Gastroesophageal sphincter (tissue), 4 donors: ENCODE measurements around the gene GNAO1. TPM values are rescaled to one million over a fixed set of nuclear protein-coding genes. Genes with fewer than 3 reads are reported as not detected.

Experiments used
- ATAC-seq: fragments of 150-250 bp; one replicate; pipeline ENCODE4 v1.9.1; 2016; ENCODE audit warnings: mild to moderate bottlenecking, moderate library complexity
- H3K27ac ChIP-seq, 4 donors: fragments of 200-600 bp; sonication (generic) in 3 of 4; 1 replicate in 3 of 4; 2 replicates in 1 of 4; pipeline ENCODE4 v1.5.1; 2016 to 2019
- H3K27me3 ChIP-seq: fragments of 200-600 bp; sonication (generic); one replicate; pipeline ENCODE4 v1.5.1; 2019
- H3K36me3 ChIP-seq, 2 donors: fragments of 200-600 bp; sonication (generic); one replicate each; pipeline ENCODE4 v1.5.1; 2019; ENCODE audit warnings: control low read depth in 1 of 2
- H3K4me1 ChIP-seq, 3 donors: fragments of 200-600 bp; sonication (generic); 1 replicate in 2 of 3; 2 replicates in 1 of 3; pipeline ENCODE4 v1.5.1; 2016 to 2019; ENCODE audit warnings: control low read depth in 2 of 3
- H3K4me3 ChIP-seq, 2 donors: fragments of 200-600 bp; sonication (generic); one replicate each; pipeline ENCODE4 v1.5.1; 2019; ENCODE audit warnings: mild to moderate bottlenecking in 1 of 2, moderate library complexity in 1 of 2
- H3K9me3 ChIP-seq, 3 donors: fragments of 200-600 bp; sonication (generic); one replicate each; pipeline ENCODE4 v1.5.1; 2017 to 2019; ENCODE audit warnings: control low read depth in 2 of 3
- EP300 ChIP-seq: sonication (generic); formaldehyde crosslinking; IDR thresholded peaks from one replicate; pipeline ENCODE4 v1.6.1; 2017; ENCODE audit warnings: antibody characterized with exemption, mild to moderate bottlenecking
- POLR2A ChIP-seq, 2 donors: fragments of 450-650 bp; IDR thresholded peaks; one replicate each; pipeline ENCODE4 v1.6.1; 2017; ENCODE audit warnings: antibody characterized with exemption in 2 of 2, mild to moderate bottlenecking in 2 of 2, moderate library complexity in 1 of 2
- POLR2AphosphoS5 ChIP-seq: sonication (generic); formaldehyde crosslinking; IDR thresholded peaks from one replicate; pipeline ENCODE4 v1.6.1; 2017; ENCODE audit warnings: antibody characterized with exemption
- WGBS, 2 donors: methylation state at CpG; one replicate each; pipeline ENCODE4 v1.1.5; 2018; ENCODE audit warnings: low coverage in 1 of 2; 5-methylcytosine and 5-hydroxymethylcytosine counted together
- total RNA-seq, 4 donors: library from RNA; depleted of rRNA; stranded (reverse); fragments of >200 nt; gene quantifications; one replicate each; pipeline ENCODE4 v1.1.0, GENCODE V29; 2016
- TF ChIP-seq, protein P1 (sequence below), 4 experiments: fragments of 200-600 bp in 2 of 4; fragments of 450-650 bp in 2 of 4; sonication (generic) in 1 of 4; IDR thresholded peaks; one replicate each; pipeline ENCODE4 v1.5.1; 2017 to 2019; ENCODE audit warnings: antibody characterized with exemption in 4 of 4, mild to moderate bottlenecking in 2 of 4, moderate library complexity in 2 of 4

The GNAO1 gene
- total RNA-seq, 4 donors from 2014 or later = 3.4 to 21.0 (median 11.0) TPM

DNA sequence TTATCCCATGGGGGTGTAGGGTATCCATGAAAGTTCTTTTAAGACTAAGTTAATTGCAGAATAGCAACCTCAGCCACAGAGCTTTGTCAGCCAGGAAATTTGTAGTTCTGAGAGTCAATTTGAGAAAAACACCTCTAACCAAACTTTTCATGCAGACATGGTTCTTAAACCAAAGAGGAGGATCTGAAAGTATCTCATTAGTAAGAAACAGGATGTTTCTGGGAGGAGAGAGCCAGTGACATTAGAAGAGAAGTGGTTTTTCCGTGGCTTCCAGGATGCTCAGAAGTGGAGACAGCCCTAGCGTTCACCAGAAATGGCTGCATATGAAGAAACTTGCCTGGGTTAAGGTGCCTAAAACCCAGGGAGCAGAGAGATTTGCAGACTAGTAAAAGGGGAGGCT, 7.9 kb downstream of the GNAO1 start:
- H3K27me3 ChIP-seq = no peaks in the 10 kb centered on the region
- no peak for TF ChIP-seq POLR2AphosphoS5
- no peak for TF ChIP-seq EP300
- TF ChIP-seq, protein P1, sequence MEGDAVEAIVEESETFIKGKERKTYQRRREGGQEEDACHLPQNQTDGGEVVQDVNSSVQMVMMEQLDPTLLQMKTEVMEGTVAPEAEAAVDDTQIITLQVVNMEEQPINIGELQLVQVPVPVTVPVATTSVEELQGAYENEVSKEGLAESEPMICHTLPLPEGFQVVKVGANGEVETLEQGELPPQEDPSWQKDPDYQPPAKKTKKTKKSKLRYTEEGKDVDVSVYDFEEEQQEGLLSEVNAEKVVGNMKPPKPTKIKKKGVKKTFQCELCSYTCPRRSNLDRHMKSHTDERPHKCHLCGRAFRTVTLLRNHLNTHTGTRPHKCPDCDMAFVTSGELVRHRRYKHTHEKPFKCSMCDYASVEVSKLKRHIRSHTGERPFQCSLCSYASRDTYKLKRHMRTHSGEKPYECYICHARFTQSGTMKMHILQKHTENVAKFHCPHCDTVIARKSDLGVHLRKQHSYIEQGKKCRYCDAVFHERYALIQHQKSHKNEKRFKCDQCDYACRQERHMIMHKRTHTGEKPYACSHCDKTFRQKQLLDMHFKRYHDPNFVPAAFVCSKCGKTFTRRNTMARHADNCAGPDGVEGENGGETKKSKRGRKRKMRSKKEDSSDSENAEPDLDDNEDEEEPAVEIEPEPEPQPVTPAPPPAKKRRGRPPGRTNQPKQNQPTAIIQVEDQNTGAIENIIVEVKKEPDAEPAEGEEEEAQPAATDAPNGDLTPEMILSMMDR (IDR thresholded peaks at IDR 0.05) = no peak
- no peak for TF ChIP-seq POLR2A (IDR thresholded peaks at IDR 0.05)
- no peak for ATAC-seq
- no peaks in the 10 kb centered on the region for H3K36me3 ChIP-seq
- no peak overlapping the region for H3K4me3 ChIP-seq
- 48 to 96% methylated on average over 2 of the region's 2 CpGs for WGBS, 2 donors
- H3K9me3 ChIP-seq = no peaks in the 10 kb centered on the region
- no peak overlapping the region for H3K27ac ChIP-seq
- H3K4me1 ChIP-seq = peaks cover 0 to 16% (median 4%) of the 10 kb centered on the region in 3 donors

DNA sequence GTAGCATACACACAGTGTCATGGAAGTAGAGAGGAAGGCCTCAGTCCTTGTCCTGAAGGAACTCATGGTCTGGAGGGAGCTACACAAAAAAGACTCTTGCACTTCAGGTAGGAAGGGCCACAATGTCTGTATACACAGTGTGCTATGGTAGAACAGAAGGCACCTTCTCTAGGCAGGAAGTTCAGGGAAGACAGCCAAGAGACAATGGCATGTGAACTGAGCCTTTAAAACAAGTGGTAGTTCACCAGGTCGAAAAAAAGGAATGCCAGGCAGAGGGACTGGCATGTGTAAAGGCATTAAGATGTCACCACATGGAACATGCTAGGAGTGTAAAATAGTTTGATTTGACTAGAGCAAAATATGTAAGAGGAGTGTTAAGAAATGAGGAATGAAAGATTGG, 9.7 kb downstream of the GNAO1 start:
- 83 to 86% methylated on average over 1 of the region's 1 CpG for WGBS, 2 donors
- ATAC-seq = no peak
- H3K4me1 ChIP-seq = no peaks in the 10 kb centered on the region
- H3K27ac ChIP-seq = no peak overlapping the region
- TF ChIP-seq EP300 = no peak
- TF ChIP-seq, protein P1 (IDR thresholded peaks at IDR 0.05) = no peak
- TF ChIP-seq POLR2AphosphoS5 = no peak
- TF ChIP-seq POLR2A (IDR thresholded peaks at IDR 0.05) = no peak
- no peaks in the 10 kb centered on the region for H3K9me3 ChIP-seq
- H3K36me3 ChIP-seq = no peaks in the 10 kb centered on the region
- H3K27me3 ChIP-seq = no peaks in the 10 kb centered on the region
- no peak overlapping the region for H3K4me3 ChIP-seq

DNA sequence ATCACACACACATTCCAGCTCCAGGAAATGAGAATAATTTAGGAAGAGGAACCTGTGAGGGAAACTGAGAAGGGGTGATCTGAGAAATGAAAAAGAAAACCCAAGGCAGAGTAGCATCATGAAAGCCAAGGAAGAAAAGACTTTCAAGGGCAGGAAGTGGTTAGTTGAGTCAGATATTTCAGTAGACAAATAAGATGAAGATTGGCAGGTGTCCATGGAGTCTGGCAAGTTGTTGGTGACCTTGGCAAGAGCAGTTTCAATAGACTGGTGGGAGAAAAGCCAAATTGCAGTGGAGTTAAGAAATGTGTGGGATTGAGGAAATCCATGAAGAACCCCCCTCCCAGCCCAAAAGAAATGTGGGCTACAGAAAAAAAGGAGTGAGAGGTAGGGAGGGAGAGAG, 10.7 kb downstream of the GNAO1 start:
- Histone ChIP-seq H3K36me3 (no peaks in the 10 kb centered on the region), H3K4me1 (no peaks in the 10 kb centered on the region), H3K9me3 (no peaks in the 10 kb centered on the region), H3K27ac (no peak overlapping the region), H3K4me3 (no peak overlapping the region), H3K27me3 (no peaks in the 10 kb centered on the region)
- TF ChIP-seq, protein P1 (IDR thresholded peaks at IDR 0.05) = no peak
- TF ChIP-seq POLR2AphosphoS5 = no peak
- ATAC-seq = no peak

DNA sequence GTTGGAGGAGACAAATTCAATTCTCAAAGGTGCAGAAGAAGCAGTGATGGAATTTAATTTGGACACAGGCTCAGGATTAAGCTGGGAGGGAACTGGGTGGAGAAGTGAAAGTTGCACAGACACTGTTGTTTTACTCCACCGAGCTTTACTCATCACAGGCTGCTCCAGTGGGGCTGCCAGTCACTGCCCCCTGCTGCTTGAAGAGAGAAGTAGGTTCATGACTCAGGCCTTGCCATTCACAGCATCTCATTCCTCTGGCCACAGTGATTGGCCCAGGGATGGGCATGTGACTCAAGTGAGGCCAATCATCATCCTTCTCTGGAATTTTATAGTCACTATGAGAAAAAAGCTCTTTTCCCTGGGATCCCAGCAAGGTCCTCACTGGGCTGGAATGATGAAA, 11.8 kb downstream of the GNAO1 start:
- no peaks in the 10 kb centered on the region for H3K27me3 ChIP-seq
- H3K27ac ChIP-seq = no peak overlapping the region
- no peaks in the 10 kb centered on the region for H3K9me3 ChIP-seq
- no peak for ATAC-seq
- no peak overlapping the region for H3K4me3 ChIP-seq
- TF ChIP-seq POLR2AphosphoS5 = no peak
- TF ChIP-seq, protein P1 (IDR thresholded peaks at IDR 0.05) = peak in 1 of 4 experiments; percentile 29
- H3K36me3 ChIP-seq = no peaks in the 10 kb centered on the region
- H3K4me1 ChIP-seq = no peaks in the 10 kb centered on the region
- WGBS, 2 donors = 33% methylated on average over 1 of the region's 1 CpG; no CpG with 5 or more reads in 1 of the 2 donors

DNA sequence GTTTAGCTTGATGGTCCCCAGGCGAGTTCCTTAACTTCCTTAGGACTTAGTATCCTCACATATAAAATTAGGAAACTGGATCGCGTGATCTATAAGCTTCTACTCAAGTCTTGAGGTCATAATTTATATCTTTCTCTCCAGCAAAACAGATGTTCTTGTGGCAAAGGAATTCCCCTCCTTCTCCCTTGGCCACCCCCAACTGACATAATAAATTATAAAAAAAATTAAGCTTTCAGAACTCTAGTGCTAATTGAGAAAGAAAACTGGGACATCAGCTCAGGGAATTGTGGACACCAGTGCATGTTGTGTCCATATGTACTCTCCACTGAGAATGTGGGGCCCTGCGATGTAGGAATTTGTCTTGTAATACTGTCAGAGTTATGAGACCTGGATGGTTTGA, 13.5 kb downstream of the GNAO1 start:
- H3K4me1 ChIP-seq = no peaks in the 10 kb centered on the region
- WGBS, 2 donors = 78 to 90% methylated on average over 3 to 4 of the region's 4 CpGs
- no peak for ATAC-seq
- no peak overlapping the region for H3K27ac ChIP-seq
- TF ChIP-seq, protein P1 (IDR thresholded peaks at IDR 0.05) = no peak
- H3K4me3 ChIP-seq = no peak overlapping the region
- H3K9me3 ChIP-seq = no peaks in the 10 kb centered on the region
- no peaks in the 10 kb centered on the region for H3K36me3 ChIP-seq
- no peaks in the 10 kb centered on the region for H3K27me3 ChIP-seq
